H1 (cell line): ENCODE results near the gene LACTB. TPM values are rescaled to one million over a fixed set of nuclear protein-coding genes. Genes with fewer than 3 reads are reported as not detected.
"Not testable (repeated sequence)": the region's sequence is repeated elsewhere in the genome, so short reads cannot be mapped to it uniquely, and the experiment has no call there.

Source experiments
- CTCF ChIA-PET: fragments of 300-600 bp; sonication (Branson Sonifier 250); formaldehyde crosslinking; loops from one replicate; lab custom pipeline; 2021; ENCODE audit not compliant: partially characterized antibody; lab: Charles Lee
- POLR2A ChIA-PET: fragments of 300-600 bp; sonication (Branson Sonifier 250); formaldehyde crosslinking; loops from one replicate; lab custom pipeline; 2021; ENCODE audit warnings: inconsistent platforms; ENCODE audit not compliant: partially characterized antibody; lab: Charles Lee
- DNase-seq, 2 experiments: peaks; one replicate each; pipeline versions ENCODE4 v3.0.0 to v3.0.0-alpha.2; 2010 to 2022; ENCODE audit warnings: low spot score in 2 of 2, low read depth in 1 of 2, mixed read lengths in 1 of 2
- FAIRE-seq: peaks from 2 replicates; lab custom pipeline; 2011; peaks lifted over from hg19 to GRCh38; lab: Jason Lieb, UNC
- H2AFZ ChIP-seq: 2 replicates; pipeline ENCODE4 v1.8.1; 2012; ENCODE audit warnings: low read length, inconsistent platforms
- H2AK5ac ChIP-seq: 2 replicates; pipeline ENCODE4 v1.6.1; 2013; ENCODE audit warnings: low read depth, low read length
- H2BK120ac ChIP-seq: replicated peaks from 2 replicates; pipeline ENCODE3; 2013; ENCODE audit warnings: low read depth, low read length, inconsistent platforms
- H2BK12ac ChIP-seq: 2 replicates; pipeline ENCODE4 v1.6.1; 2013; ENCODE audit warnings: low read depth, low read length
- H2BK15ac ChIP-seq: 2 replicates; pipeline ENCODE4 v1.6.1; 2013; ENCODE audit warnings: low read length
- H2BK20ac ChIP-seq: 2 replicates; pipeline ENCODE4 v1.6.1; 2013; ENCODE audit warnings: low read length
- H2BK5ac ChIP-seq: 2 replicates; pipeline ENCODE4 v1.6.1; 2013; ENCODE audit warnings: low read depth, low read length
- H3K14ac ChIP-seq: 2 replicates; pipeline ENCODE4 v1.6.1; 2013; ENCODE audit warnings: inconsistent platforms; ENCODE audit not compliant: insufficient read length
- H3K18ac ChIP-seq: 2 replicates; pipeline ENCODE4 v1.6.1; 2013; ENCODE audit warnings: low read length; ENCODE audit errors: extremely low read depth
- H3K23ac ChIP-seq: 2 replicates; pipeline ENCODE4 v1.6.1; 2013; ENCODE audit warnings: inconsistent platforms; ENCODE audit not compliant: insufficient read length
- H3K23me2 ChIP-seq: 2 replicates; pipeline ENCODE4 v1.6.1; 2013; ENCODE audit warnings: low read depth, low read length
- H3K27ac ChIP-seq: 2 replicates; pipeline ENCODE4 v1.6.1; 2011; ENCODE audit warnings: low read depth, low read length, inconsistent platforms
- H3K27me3 ChIP-seq, 4 experiments: replicated peaks in 1 of 4; 1 replicate in 1 of 4; 2 replicates in 3 of 4; pipeline versions ENCODE4 v1.6.1 to v1.8.1; 2011 to 2013; ENCODE audit warnings: low read length in 3 of 4, mild to moderate bottlenecking in 3 of 4, inconsistent platforms in 2 of 4, mixed read lengths in 2 of 4, moderate library complexity in 1 of 4; ENCODE audit not compliant: control insufficient read depth in 3 of 4, insufficient read depth in 3 of 4; ENCODE audit errors: extremely low read depth in 1 of 4
- H3K36me3 ChIP-seq, 4 experiments: 2 replicates each; pipeline versions ENCODE4 v1.6.1 to v1.8.1; 2011 to 2013; ENCODE audit warnings: mild to moderate bottlenecking in 4 of 4, low read length in 3 of 4, moderate library complexity in 2 of 4, control low read depth in 1 of 4, inconsistent platforms in 1 of 4; ENCODE audit not compliant: insufficient read depth in 4 of 4, control insufficient read depth in 2 of 4
- H3K4ac ChIP-seq: replicated peaks from 2 replicates; pipeline ENCODE3; 2013; ENCODE audit warnings: low read length, low read depth, mixed read lengths, inconsistent platforms; ENCODE audit not compliant: insufficient read length
- H3K4me1 ChIP-seq, 4 experiments: replicated peaks in 1 of 4; 1 replicate in 1 of 4; 2 replicates in 3 of 4; pipeline versions ENCODE4 v1.6.1 to v1.8.1; 2011 to 2013; ENCODE audit warnings: low read length in 3 of 4, inconsistent platforms in 2 of 4, mixed read lengths in 1 of 4; ENCODE audit not compliant: insufficient read depth in 4 of 4, control insufficient read depth in 3 of 4
- H3K4me2 ChIP-seq, 2 experiments: 2 replicates each; pipeline versions ENCODE4 v1.6.1 to v1.8.1; 2011 to 2013; ENCODE audit warnings: low read depth in 2 of 2, low read length in 2 of 2, control low read depth in 1 of 2, inconsistent platforms in 1 of 2, mild to moderate bottlenecking in 1 of 2; ENCODE audit not compliant: insufficient read depth in 1 of 2
- H3K4me3 ChIP-seq, 4 experiments: fragments of 200-600, 300-600 bp in 1 of 4; sonication (generic), shearing (Covaris generic), sonication (Bioruptor Twin) in 1 of 4; 2 replicates each; pipeline versions ENCODE4 v1.5.1 to v1.8.1; 2011 to 2016; ENCODE audit warnings: low read length in 4 of 4, low read depth in 3 of 4, control low read depth in 2 of 4, inconsistent platforms in 2 of 4, mild to moderate bottlenecking in 2 of 4, mixed read lengths in 1 of 4, moderate library complexity in 1 of 4; ENCODE audit not compliant: insufficient read depth in 2 of 4; ENCODE audit errors: extremely low read depth in 1 of 4
- H3K56ac ChIP-seq: replicated peaks from 2 replicates; pipeline ENCODE3; 2013; ENCODE audit warnings: low read depth, mild to moderate bottlenecking, mixed read lengths, low read length, inconsistent platforms; ENCODE audit not compliant: insufficient read length
- H3K79me1 ChIP-seq: 2 replicates; pipeline ENCODE4 v1.6.1; 2013; ENCODE audit warnings: low read depth, low read length, control low read depth
- H3K79me2 ChIP-seq, 2 experiments: 2 replicates each; pipeline versions ENCODE4 v1.6.1 to v1.8.1; 2012 to 2013; ENCODE audit warnings: low read length in 2 of 2, mild to moderate bottlenecking in 2 of 2, inconsistent platforms in 1 of 2; ENCODE audit not compliant: insufficient read depth in 2 of 2, control insufficient read depth in 1 of 2
- H3K9ac ChIP-seq, 4 experiments: replicated peaks in 1 of 4; 1 replicate in 1 of 4; 2 replicates in 3 of 4; pipeline versions ENCODE4 v1.6.1 to v1.8.1; 2011 to 2013; ENCODE audit warnings: low read depth in 3 of 4, low read length in 3 of 4, control low read depth in 2 of 4, mild to moderate bottlenecking in 2 of 4, moderate library complexity in 2 of 4, inconsistent platforms in 1 of 4; ENCODE audit errors: extremely low read depth in 1 of 4
- H3K9me3 ChIP-seq, 2 experiments: 2 replicates each; pipeline versions ENCODE4 v1.6.1 to v1.8.1; 2012 to 2013; ENCODE audit warnings: mild to moderate bottlenecking in 2 of 2, moderate library complexity in 2 of 2, control low read depth in 1 of 2, inconsistent platforms in 1 of 2, low read depth in 1 of 2, low read length in 1 of 2, mixed read lengths in 1 of 2; ENCODE audit not compliant: insufficient read depth in 2 of 2
- H4K20me1 ChIP-seq, 2 experiments: replicated peaks in 1 of 2; 2 replicates each; pipeline versions ENCODE3 to v1.8.1; 2011 to 2013; ENCODE audit warnings: inconsistent platforms in 2 of 2, low read length in 2 of 2, mild to moderate bottlenecking in 1 of 2; ENCODE audit not compliant: insufficient read depth in 2 of 2, control insufficient read depth in 1 of 2
- H4K5ac ChIP-seq: 2 replicates; pipeline ENCODE4 v1.6.1; 2013; ENCODE audit warnings: low read length, low read depth, mixed read lengths, inconsistent platforms; ENCODE audit not compliant: insufficient read length
- H4K8ac ChIP-seq: 2 replicates; pipeline ENCODE4 v1.8.0; 2013; ENCODE audit warnings: mild to moderate bottlenecking, moderate library complexity, low read length, inconsistent platforms; ENCODE audit not compliant: insufficient read depth; ENCODE audit errors: extremely low read depth
- H4K91ac ChIP-seq: replicated peaks from 2 replicates; pipeline ENCODE3; 2013; ENCODE audit warnings: low read length, mixed read lengths, inconsistent platforms; ENCODE audit not compliant: insufficient read length
- WGBS, 2 experiments: shearing (Covaris generic) in 1 of 2; methylation state at CpG; one replicate each; pipeline versions ENCODE4 v1.1.6 to v1.1.7; 2013 to 2015; ENCODE audit warnings: low lambda C conversion rate in 2 of 2, mixed read lengths in 2 of 2, inconsistent platforms in 1 of 2, low coverage in 1 of 2, missing lambda C conversion rate in 1 of 2; ENCODE audit not compliant: insufficient replicate concordance in 2 of 2, insufficient coverage in 1 of 2, insufficient read length in 1 of 2; ENCODE audit errors: extremely low coverage in 1 of 2, missing lambda C conversion rate in 1 of 2; 5-methylcytosine and 5-hydroxymethylcytosine counted together
- polyA plus RNA-seq, 7 experiments: library from polyadenylated mRNA; depleted of rRNA in 3 of 7; stranded (reverse) in 5 of 7; unstranded in 2 of 7; fragments of >200 nt in 5 of 7; fragments of 200-250 nt in 2 of 7; gene quantifications; 1 replicate in 5 of 7; 2 replicates in 1 of 7; 4 replicates in 1 of 7; pipeline versions ENCODE4 v1.2.1 to v1.2.3, GENCODE V29; 2011 to 2013; ENCODE audit warnings: missing spikeins in 2 of 7, mixed read lengths in 2 of 7
- total RNA-seq: library from RNA; stranded (reverse); fragmentation: NEBNext Ultra II Directional; extraction: Animal tissue kit (Norgen Biotek cat#: 25700); gene quantifications from 2 replicates; pipeline ENCODE4 v1.2.1, GENCODE V29; 2021

LACTB gene
- total and polyA plus RNA-seq, 2 of the 8 experiments (the other 6 are each of a cell fraction or from before 2014, with no cell fraction given) = 5.8 to 14.9 TPM

GRCh38 chr15:63098901-63099300 is 22.8 kb upstream of the LACTB start:
- H3K27me3 ChIP-seq, H4K8ac ChIP-seq, H3K27ac ChIP-seq, H3K36me3 ChIP-seq, H3K4me1 ChIP-seq, H4K5ac ChIP-seq, H4K91ac ChIP-seq, H2BK5ac ChIP-seq, H2BK120ac ChIP-seq, H2AFZ ChIP-seq, H2BK12ac ChIP-seq, H2BK20ac ChIP-seq, CTCF ChIA-PET, POLR2A ChIA-PET, H3K56ac ChIP-seq, H3K4me3 ChIP-seq, DNase-seq, H3K23ac ChIP-seq, H3K14ac ChIP-seq, H3K23me2 ChIP-seq, H3K79me2 ChIP-seq, H4K20me1 ChIP-seq, H3K4me2 ChIP-seq, H3K9ac ChIP-seq, H2BK15ac ChIP-seq, H3K4ac ChIP-seq, H3K79me1 ChIP-seq, H2AK5ac ChIP-seq, H3K9me3 ChIP-seq, FAIRE-seq, H3K18ac ChIP-seq: not testable (repeated sequence)
- 100% methylated on average over 6 of the region's 33 CpGs; no CpG with 5 or more reads in 1 of the 2 experiments for WGBS, 2 experiments

- CTCF ChIA-PET = interaction anchor here (0.6 to 0.7 kb wide), 2 partner anchors 221 to 799 kb away, joined by 3 read pairs; no protein-coding TSS in a partner anchor
- not testable (repeated sequence) for H3K79me1 ChIP-seq, H4K20me1 ChIP-seq, H3K4ac ChIP-seq, H3K9me3 ChIP-seq, H3K4me3 ChIP-seq, H4K8ac ChIP-seq, H3K9ac ChIP-seq, H2BK12ac ChIP-seq, H3K56ac ChIP-seq, H3K14ac ChIP-seq, FAIRE-seq, H3K79me2 ChIP-seq, H2AK5ac ChIP-seq, H3K4me1 ChIP-seq, H3K36me3 ChIP-seq, H3K18ac ChIP-seq, H3K23ac ChIP-seq, H3K27me3 ChIP-seq, H3K4me2 ChIP-seq, H2BK20ac ChIP-seq, H2AFZ ChIP-seq, H4K5ac ChIP-seq, H2BK15ac ChIP-seq, H3K27ac ChIP-seq, DNase-seq, H2BK5ac ChIP-seq, H3K23me2 ChIP-seq, H2BK120ac ChIP-seq, H4K91ac ChIP-seq
- POLR2A ChIA-PET = interaction anchor here (0.7 kb wide), 2 partner anchors 34 to 515 kb away, joined by 3 to 5 read pairs; no protein-coding TSS in a partner anchor
- whole genome bisulfite sequencing, 2 experiments = 85% methylated on average over 2 of the region's 5 CpGs; no CpG with 5 or more reads in 1 of the 2 experiments
Measured at GRCh38 chr15:63099581-63099980, 22.1 kb upstream of the LACTB start.
